ENCODE data around the gene FGF21. TPM values are rescaled to one million over a fixed set of nuclear protein-coding genes. Genes with fewer than 3 reads are reported as not detected.
A peak's percentile ranks its signal among the peaks of the same experiment; 100 is the strongest.

FGF21 gene
- total RNA-seq, 1 experiment from 2014 or later: 3.0 TPM

DNA sequence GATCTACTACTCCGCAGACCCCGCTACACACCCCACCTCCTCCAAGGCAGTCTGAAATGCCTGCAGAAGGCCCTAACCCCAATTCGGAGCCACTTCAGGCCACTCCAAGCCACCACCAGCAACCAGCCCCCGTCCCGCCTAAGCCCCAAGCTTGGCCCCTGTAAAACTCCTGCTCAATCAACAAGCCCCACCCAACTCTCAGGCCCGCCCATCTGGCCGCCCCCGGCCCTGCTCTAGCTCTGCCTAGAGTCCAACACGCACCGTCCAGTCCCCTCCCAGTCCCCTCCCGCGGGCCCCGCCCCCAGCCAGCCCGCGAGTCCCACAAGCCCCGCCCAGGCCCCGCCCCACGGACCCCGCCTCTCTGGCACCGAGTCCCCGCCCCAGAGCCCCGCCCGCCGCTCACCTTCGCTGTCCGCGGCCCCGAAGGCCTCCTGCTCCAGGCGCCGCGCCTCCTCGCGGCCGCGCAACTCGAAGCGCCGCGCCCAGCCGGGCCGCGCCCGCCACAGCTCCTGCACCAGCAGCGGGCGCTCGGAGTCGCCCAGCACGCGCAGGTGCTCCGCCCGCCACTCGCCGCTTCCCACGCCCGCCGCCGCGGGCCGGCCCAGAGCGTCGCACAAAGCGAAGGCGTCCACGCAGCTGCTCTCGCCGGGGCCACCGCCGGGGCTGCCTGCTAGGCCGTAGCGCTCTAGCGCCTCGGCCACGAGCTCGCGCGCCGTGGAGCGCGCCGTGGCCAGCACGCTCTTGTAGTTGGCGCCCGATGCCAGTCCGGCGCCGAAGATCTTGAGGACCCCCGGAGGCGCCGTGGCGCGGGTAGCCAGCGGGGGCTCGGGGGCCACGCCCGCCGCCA lies 16.5 kb upstream of the FGF21 start:
- intact Hi-C loops (cut with micrococcal nuclease; ENCODE audit: unreplicated experiment): loop anchor here (1.0 kb wide), 6 partner anchors 14 to 92 kb away; partner anchors contain the start of genes CA11 and FUT1
- H3K36me3 ChIP-seq (ENCODE audit: control insufficient read depth, insufficient read depth, low read length): no peaks in the 10 kb centered on the region
- peak overlapping the region; percentile 59 for H3K4me3 Mint-ChIP-seq (ENCODE audit: unreplicated experiment)
- CTCF ChIA-PET: interaction anchor here (0.5 to 2.9 kb wide), 15 partner anchors 14 to 405 kb away, joined by 3 to 37 read pairs (median 7); partner anchors contain the start of genes CA11, FUT2, GYS1 and RUVBL2
- no peaks in the 10 kb centered on the region for H3K27me3 Mint-ChIP-seq (ENCODE audit: insufficient read depth, unreplicated experiment)
- no peaks in the 10 kb centered on the region for H3K9me3 ChIP-seq
- H3K27ac Mint-ChIP-seq (ENCODE audit: unreplicated experiment): peak overlapping the region; percentile 77
- no peaks in the 10 kb centered on the region for H3K27me3 ChIP-seq (replicated peaks; ENCODE audit: control insufficient read depth, insufficient read depth, low read length)
- H3K9me3 Mint-ChIP-seq (ENCODE audit: unreplicated experiment): no peaks in the 10 kb centered on the region
- H3K4me1 ChIP-seq: peaks cover 22% of the 10 kb centered on the region
- H3K36me3 Mint-ChIP-seq (ENCODE audit: insufficient read depth, unreplicated experiment): peaks cover 34% of the 10 kb centered on the region
- peak overlapping the region; percentile 79 for H3K4me3 ChIP-seq (ENCODE audit: low read depth, low read length)
- BruUV-seq (replicated peaks): no TSS peak
- TF ChIP-seq, protein P1, sequence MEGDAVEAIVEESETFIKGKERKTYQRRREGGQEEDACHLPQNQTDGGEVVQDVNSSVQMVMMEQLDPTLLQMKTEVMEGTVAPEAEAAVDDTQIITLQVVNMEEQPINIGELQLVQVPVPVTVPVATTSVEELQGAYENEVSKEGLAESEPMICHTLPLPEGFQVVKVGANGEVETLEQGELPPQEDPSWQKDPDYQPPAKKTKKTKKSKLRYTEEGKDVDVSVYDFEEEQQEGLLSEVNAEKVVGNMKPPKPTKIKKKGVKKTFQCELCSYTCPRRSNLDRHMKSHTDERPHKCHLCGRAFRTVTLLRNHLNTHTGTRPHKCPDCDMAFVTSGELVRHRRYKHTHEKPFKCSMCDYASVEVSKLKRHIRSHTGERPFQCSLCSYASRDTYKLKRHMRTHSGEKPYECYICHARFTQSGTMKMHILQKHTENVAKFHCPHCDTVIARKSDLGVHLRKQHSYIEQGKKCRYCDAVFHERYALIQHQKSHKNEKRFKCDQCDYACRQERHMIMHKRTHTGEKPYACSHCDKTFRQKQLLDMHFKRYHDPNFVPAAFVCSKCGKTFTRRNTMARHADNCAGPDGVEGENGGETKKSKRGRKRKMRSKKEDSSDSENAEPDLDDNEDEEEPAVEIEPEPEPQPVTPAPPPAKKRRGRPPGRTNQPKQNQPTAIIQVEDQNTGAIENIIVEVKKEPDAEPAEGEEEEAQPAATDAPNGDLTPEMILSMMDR (IDR thresholded peaks at IDR 0.05; ENCODE audit: insufficient read depth in 1 of 2, low read depth in 1 of 2, low read length in 1 of 2, severe bottlenecking in 1 of 2, unreplicated experiment in 1 of 2): peak; percentile 30 to 35
- peaks cover 41% of the 10 kb centered on the region for H3K4me1 Mint-ChIP-seq (ENCODE audit: low read depth, unreplicated experiment)
- peak; percentile 98 to 99 for DNase-seq
- POLR2A ChIA-PET: interaction anchor here (0.8 to 1.1 kb wide), 6 partner anchors 18 to 120 kb away, joined by 3 to 8 read pairs (median 5); partner anchors contain the start of genes CA11 and RPL18

DNA sequence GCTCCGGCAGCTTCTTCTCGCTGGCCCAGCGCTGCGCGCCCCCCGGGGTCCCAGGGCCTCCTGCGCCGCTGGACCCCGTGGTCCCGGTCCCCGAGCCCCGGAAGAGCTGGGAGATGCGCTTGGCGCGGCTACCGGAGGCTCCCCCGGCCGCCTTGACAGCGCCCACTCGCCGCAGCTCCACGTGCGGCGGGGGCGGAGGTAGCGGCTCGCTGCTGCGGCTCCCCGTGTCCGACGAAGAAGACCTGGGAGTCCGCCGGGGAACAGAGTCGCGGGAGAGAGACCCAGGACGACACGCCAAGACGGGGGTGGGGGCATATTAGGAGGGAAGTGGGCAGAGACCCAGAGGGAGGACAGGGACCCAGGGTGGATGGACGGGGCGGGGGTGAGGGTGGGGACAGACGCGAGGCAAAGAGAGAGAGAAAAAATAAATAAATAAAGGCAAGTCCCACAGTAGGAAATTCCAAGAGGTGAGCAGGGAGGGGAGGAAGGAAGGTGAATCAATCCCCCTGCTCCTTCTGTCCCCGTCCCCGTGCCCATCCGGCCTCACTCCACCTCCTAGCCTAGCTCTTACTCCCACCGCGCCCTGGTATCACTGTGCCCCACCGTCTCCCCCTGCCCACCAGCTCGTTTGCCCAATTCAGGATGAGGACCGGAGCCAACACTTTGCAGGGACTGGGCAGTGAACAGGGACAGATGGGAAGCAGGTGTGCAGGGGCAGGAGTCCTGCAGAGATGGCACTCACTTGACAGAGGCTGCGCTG lies 15.7 kb upstream of the FGF21 start:
- DNase-seq: no peak
- ChIA-PET POLR2A (interaction anchor here (0.8 to 1.1 kb wide), 3 partner anchors 26 to 121 kb away, joined by 5 to 8 read pairs (median 8); partner anchors contain the start of gene RPL18), CTCF (interaction anchor here (0.5 to 2.9 kb wide), 12 partner anchors 15 to 113 kb away, joined by 3 to 37 read pairs (median 8); partner anchors contain the start of genes CA11 and FUT2)
- Histone ChIP-seq H3K4me3 (ENCODE audit: low read depth, low read length) (peak overlapping the region; percentile 79), H3K27me3 (replicated peaks; ENCODE audit: control insufficient read depth, insufficient read depth, low read length) (no peaks in the 10 kb centered on the region), H3K36me3 (ENCODE audit: control insufficient read depth, insufficient read depth, low read length) (no peaks in the 10 kb centered on the region), H3K9me3 (no peaks in the 10 kb centered on the region), H3K4me1 (peaks cover 22% of the 10 kb centered on the region)
- peaks cover 40% of the 10 kb centered on the region for H3K4me1 Mint-ChIP-seq (ENCODE audit: low read depth, unreplicated experiment)
- no peak overlapping the region for H3K27ac Mint-ChIP-seq (ENCODE audit: unreplicated experiment)
- TF ChIP-seq, protein P1 (IDR thresholded peaks at IDR 0.05; ENCODE audit: insufficient read depth in 1 of 2, low read depth in 1 of 2, low read length in 1 of 2, severe bottlenecking in 1 of 2, unreplicated experiment in 1 of 2): no peak
- intact Hi-C loops (cut with micrococcal nuclease; ENCODE audit: unreplicated experiment): loop anchor here (1.0 kb wide), 1 partner anchor 13 kb away; the partner anchor contains the start of gene FUT1
- BruUV-seq (replicated peaks): no TSS peak
- H3K36me3 Mint-ChIP-seq (ENCODE audit: insufficient read depth, unreplicated experiment): peaks cover 32% of the 10 kb centered on the region
- peak overlapping the region; percentile 59 for H3K4me3 Mint-ChIP-seq (ENCODE audit: unreplicated experiment)
- no peaks in the 10 kb centered on the region for H3K27me3 Mint-ChIP-seq (ENCODE audit: insufficient read depth, unreplicated experiment)
- H3K9me3 Mint-ChIP-seq (ENCODE audit: unreplicated experiment): no peaks in the 10 kb centered on the region
